T-helper 2 cell treated with Interferon-gamma antibody and Interleukin-4, amounts not matched to agents 100 ng/mL and 5 ng/mL, for 36 hours (primary cell): ENCODE data around the gene TPRN. TPM values are rescaled to one million over a fixed set of nuclear protein-coding genes. Genes with fewer than 3 reads are reported as not detected.

Experiments
- intact Hi-C: fragments of 100-400 bp; cut with micrococcal nuclease; formaldehyde crosslinking; loops from one replicate; pipeline ENCODE4 v1.15.1; 2023
- total RNA-seq: library from RNA; stranded (reverse); gene quantifications from 2 replicates; pipeline ENCODE4 v1.2.3, GENCODE V29; 2022

The TPRN gene
- total RNA-seq, 1 donor from 2014 or later = 10.9 TPM

DNA sequence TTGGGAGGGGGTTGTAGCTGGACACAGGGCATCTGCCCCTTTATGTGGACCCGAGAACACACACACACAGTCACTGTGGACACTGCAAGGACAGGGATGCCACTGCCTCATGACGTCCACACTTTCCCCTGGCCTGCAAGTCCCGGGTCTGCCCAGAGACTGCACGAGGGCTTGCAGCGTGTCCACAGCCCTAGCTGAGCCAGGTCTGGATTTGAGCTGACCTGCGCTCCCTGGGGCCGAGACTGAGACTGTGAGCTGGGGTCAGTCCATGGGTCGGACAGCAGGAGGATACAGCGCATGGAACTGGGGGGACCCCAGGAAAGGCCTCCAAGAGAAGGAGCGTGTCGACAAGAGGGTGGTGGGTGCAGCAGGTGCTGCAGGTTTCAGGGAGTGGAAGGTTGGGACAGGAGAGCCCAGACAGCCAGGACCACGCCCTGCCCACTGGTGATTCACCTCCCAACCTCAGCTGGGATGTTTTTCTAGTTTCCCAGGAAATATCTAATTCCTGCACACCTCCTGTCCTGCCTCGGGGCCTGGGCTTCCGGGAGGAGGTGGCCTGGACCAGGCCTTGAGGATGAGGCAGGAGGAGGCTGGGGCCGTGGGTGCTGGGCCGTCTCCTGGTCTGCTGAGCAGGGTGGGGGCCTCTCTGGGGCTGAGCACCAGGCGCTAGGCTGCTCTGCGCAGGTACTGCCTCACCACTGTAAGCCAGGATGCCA is 26.0 kb upstream of the TPRN start:
- intact Hi-C loops = loop anchor here (10.0 kb wide), 1 partner anchor 422 kb away; the partner anchor contains the start of gene RABL6

- intact Hi-C loops = loop anchor here (10.0 kb wide), 1 partner anchor 421 kb away; the partner anchor contains the start of gene RABL6
Observed at GRCh38 chr9:137225699-137226331, 25.3 kb upstream of the TPRN start.

DNA sequence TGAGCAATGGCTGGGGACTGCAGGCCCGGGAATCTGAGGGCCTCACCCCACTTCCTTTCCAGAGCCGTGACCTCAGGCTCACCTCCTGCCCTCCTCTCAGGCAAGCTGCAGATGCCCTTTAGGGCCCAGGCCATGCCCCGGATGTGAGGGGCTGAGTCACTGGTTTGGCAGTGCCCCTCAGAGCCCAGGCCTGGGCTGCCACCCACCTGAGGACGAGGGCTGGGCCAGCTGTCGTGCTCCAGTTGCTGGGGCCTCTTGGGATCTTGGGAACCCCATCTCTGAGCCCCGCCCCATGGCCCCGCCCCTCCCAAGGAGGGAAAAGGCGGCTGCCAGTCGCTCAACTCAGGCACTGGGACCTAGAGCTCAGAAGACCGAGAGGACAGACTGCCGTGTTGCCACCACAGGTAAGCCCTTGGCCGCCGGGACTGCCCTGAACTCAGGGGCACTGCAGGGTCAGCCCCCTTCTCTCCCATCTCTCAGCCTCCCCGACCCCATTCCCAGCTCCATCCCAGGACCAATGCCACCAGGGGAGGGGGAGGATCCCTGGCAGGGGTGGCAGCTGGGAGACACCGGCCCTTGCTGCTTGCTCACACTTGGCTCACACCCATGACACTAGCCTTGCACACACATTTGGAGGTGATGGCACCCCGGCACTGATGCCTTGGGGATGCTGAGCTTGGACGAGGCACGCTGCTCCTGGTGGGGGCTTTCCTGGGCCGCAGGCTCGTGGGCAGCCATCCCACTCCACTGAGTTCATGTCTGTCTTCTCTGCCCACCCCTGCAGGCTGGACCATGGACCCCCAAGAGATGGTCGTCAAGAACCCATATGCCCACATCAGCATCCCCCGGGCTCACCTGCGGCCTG is 24.5 kb upstream of the TPRN start, which contains the start of gene CYSRT1:
CYSRT1 (plus strand) TSS at position 345 of the 865 bp plus-strand sequence; CDS start at position 793, 448 bp downstream.
- intact Hi-C loops = loop anchor here (10.0 kb wide), 1 partner anchor 420 kb away; the partner anchor contains the start of gene RABL6

GRCh38 chr9:137223078-137223970 is 22.8 kb upstream of the TPRN start:
- intact Hi-C loops = loop anchor here (1.0 to 10.0 kb wide), 8 partner anchors 18 to 419 kb away; partner anchors contain the start of genes ANAPC2, DPP7, NDOR1 and NELFB

DNA sequence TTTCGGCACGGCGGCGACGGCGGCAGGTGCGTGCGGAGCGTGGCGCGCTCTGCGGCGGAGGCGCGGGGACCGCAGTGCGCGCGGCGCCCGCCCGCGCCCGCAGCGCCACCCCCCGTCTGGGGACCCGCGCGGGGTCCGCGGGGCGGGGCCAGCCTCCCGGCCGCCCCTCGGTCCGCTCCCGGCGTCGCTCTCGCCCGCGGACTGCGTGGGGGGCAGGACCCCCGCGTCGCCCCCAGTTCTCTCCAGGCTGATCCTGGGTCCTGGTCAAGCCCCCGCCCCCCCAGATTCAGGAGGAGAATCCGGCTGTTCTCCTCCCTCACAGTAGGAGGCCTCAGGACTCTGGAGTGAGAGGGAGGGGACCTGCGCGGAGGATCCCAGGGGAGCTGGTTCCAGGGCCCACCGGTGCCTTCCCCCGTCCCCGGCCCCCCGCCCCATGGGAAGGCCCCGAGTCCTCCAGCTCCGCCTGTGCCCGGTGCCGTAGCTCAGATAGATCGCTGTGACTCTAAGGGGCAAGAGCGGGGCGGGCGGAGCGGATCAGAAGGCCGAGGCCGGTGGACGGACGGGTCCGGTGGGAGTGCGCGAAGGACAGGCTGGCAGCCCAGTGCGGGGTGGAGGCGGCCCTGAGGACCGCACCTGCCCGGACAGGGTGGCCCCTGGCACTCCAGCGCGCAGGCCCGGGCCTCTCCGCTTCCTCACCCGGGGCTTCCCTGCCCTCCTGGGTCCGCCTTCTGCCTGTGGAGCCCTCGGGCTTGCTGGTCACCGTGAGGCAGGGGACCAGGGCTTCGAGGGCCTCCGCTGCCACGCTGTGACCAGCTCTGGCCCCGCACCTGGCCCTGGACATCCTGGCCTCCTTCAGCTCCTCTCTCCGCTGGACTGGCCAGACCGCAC is 21.9 kb upstream of the TPRN start, which contains the start of gene RNF208:
RNF208 (minus strand) TSS at position 51 of the 888 bp plus-strand sequence. CDS start 1,028 bp downstream, outside the sequence.
- intact Hi-C loops = loop anchor here (1.0 to 10.0 kb wide), 8 partner anchors 17 to 418 kb away; partner anchors contain the start of genes ANAPC2, DPP7, NDOR1 and NELFB

GRCh38 chr9:137221506-137222111 is 21.1 kb upstream of the TPRN start:
- intact Hi-C loops = loop anchor here (2.0 to 10.0 kb wide), 3 partner anchors 33 to 417 kb away; partner anchors contain the start of genes NELFB and RABL6

- intact Hi-C loops = loop anchor here (10.0 kb wide), 1 partner anchor 416 kb away; the partner anchor contains the start of gene RABL6
Observed at GRCh38 chr9:137221095-137221505, 20.6 kb upstream of the TPRN start.

- intact Hi-C loops = loop anchor here (10.0 kb wide), 1 partner anchor 416 kb away; the partner anchor contains the start of gene RABL6
Observed at GRCh38 chr9:137220317-137221094, 20.0 kb upstream of the TPRN start.

GRCh38 chr9:137219757-137220316 is 19.3 kb upstream of the TPRN start:
- intact Hi-C loops = loop anchor here (10.0 kb wide), 1 partner anchor 415 kb away; the partner anchor contains the start of gene RABL6

DNA sequence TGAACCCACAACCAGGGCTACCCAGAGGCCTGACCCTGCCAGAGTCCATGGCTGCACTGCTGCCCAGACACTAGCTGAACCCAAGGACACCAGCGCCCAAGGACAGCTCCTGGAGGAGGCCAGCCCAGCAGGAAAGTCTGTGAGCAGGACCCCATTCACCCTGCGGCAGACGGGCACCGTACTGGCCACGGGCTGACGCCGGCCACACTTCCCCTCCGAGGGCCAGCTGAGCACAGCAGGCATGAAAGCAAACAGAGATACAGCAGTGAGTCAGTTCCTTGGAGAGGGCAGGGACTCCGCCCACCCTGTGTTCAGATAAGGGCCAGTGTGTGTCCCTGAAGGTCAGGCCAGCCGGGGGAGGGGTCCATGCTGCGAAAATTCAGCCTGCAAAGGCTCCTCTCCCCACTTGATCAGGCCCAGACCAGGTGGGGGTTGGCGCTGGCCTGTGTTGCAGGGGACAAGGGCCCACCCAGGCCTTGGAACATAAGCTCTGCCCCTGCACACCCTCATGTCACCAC is 18.3 kb upstream of the TPRN start:
- intact Hi-C loops = no loop called here

DNA sequence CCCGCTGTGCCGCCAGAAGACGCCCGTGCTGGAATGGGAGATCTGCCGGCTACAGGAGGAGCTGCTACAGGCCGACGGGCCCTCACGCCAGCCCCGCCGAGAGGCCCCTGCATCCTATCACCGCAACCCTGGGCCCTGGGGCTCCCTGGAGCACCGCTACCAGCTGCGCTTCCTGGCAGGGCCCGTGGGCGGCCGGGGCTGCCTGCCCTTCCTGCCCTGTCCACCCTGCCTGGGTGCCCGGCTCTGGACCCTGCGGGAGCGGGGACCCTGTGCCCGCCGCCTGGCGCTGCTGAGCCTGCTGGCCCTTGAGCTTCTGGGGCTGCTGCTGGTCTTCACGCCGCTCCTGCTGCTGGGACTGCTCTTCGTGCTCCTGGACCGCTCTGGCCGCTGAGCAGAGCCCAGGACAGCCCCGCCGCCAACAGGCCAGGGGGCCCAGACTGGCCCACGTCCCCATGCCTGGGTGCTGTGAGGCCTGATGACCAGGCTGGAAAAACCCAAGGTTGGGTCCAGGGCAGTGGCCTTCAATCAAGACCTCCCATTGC is 17.7 kb upstream of the TPRN start:
- intact Hi-C loops = no loop called here

- intact Hi-C loops = no loop called here
Observed at GRCh38 chr9:137217276-137218211, 17.0 kb upstream of the TPRN start.

- intact Hi-C loops = no loop called here
Observed at GRCh38 chr9:137216188-137216965, 15.8 kb upstream of the TPRN start.

DNA sequence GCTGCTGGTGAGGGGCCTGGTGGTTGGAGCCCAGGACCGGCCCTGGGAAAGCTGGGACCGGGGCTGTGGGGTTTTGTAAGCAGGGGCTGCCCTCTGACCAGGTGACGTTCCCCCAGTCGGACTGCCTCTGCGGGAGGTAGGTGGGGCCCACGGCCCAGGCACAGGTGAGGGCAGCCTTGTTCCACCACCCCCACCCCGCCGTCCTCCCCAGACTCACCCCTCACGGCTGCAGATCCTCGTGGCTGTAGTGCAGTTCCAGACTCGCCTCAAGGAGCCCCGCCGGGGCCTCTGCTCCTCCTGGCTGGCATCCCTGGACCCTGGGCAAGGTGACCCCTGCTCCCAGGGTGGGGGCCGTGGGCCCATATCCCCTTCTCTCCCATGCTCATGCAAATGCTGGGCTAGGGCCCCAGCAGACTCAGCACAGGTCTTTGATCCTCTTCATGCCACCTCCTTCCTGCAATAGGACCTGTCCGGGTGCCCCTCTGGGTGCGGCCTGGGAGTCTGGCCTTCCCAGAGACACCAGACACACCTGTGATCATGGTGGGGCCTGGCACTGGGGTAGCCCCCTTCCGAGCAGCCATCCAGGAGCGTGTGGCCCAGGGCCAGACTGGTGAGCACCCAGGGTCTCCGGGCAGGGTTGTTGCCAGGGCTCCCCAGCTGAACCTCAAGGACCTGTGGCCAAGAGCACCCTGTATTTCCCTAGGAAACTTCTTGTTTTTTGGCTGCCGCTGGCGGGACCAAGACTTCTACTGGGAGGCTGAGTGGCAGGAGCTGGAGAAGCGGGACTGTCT is 14.8 kb upstream of the TPRN start:
- intact Hi-C loops = no loop called here
